Measurements from ENCODE around the gene DUS4L.

DNA sequence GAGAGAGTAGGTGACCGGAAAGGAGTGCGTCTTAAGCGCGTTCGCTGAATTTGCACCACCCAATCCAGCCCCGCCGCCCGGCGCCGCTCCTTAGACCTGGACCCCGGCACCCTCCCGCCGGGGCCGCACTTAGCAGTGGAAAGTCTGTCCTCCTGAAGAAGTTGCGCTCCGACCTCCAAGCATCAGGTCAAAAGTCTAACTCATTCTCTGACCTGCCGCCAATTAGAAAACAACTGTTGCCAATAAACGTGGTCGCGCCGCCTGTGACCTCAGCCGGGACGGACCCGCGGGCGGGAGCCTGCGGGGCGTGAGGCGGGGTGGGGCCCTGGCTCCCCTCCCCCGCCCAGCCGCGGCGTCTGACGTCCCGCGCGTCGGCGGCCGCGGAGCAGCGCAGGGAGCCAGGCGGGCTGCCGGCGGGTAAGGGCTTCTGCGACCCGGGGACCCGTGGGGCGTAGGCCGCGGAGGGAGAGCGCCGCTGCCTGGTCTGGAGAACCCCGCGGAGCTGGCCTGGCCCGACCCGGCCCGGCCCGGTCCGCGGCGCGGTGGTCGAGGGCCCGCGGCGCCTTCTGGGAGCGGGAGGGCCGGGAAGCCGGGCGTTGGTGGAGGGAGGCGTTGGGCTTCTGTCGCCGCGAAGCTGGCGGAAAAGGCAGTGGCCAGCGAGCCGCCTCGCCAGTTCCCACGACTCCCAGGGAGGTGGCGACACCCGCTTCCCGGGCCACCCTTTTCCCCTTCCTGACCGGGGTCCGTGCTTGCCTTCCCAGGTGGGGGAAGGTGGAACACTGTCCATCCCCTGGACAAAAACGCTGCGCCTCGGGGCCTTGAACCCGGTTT is 16.3 kb downstream of the DUS4L start, which contains the start of gene BCAP29:
- TF ChIP-seq, protein P1, sequence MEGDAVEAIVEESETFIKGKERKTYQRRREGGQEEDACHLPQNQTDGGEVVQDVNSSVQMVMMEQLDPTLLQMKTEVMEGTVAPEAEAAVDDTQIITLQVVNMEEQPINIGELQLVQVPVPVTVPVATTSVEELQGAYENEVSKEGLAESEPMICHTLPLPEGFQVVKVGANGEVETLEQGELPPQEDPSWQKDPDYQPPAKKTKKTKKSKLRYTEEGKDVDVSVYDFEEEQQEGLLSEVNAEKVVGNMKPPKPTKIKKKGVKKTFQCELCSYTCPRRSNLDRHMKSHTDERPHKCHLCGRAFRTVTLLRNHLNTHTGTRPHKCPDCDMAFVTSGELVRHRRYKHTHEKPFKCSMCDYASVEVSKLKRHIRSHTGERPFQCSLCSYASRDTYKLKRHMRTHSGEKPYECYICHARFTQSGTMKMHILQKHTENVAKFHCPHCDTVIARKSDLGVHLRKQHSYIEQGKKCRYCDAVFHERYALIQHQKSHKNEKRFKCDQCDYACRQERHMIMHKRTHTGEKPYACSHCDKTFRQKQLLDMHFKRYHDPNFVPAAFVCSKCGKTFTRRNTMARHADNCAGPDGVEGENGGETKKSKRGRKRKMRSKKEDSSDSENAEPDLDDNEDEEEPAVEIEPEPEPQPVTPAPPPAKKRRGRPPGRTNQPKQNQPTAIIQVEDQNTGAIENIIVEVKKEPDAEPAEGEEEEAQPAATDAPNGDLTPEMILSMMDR (IDR thresholded peaks at IDR 0.05) = peak in 1 of 6 experiments; percentile 39
- TF ChIP-seq POLR2A (IDR thresholded peaks at IDR 0.05) = peak in 3 of 4 donors; percentile 71 to 86 (median 78)
